Hematopoietic multipotent progenitor cell treated with erythropoietin and hydrocortisone succinate and interleukin-3 and kit ligand, for 17 days (in vitro differentiated cells): ENCODE measurements around the gene CPSF3.
"Not testable (repeated sequence)": the region's sequence is repeated elsewhere in the genome, so short reads cannot be mapped to it uniquely, and the experiment has no call there.

Experiments
- DNase-seq: peaks from one replicate; pipeline ENCODE4 v3.0.0-alpha.2; 2015; ENCODE audit warnings: low spot score

Gene CPSF3

GRCh38 chr2:9394816-9395215 is 28.6 kb upstream of the CPSF3 start:
- no peak for DNase-seq

- DNase-seq = no peak
Observed at GRCh38 chr2:9397201-9397600, 26.3 kb upstream of the CPSF3 start.

- not testable (repeated sequence) for DNase-seq
Observed at GRCh38 chr2:9398251-9398650, 25.2 kb upstream of the CPSF3 start.

GRCh38 chr2:9398881-9399780 is 24.3 kb upstream of the CPSF3 start:
- DNase-seq = no peak

GRCh38 chr2:9400268-9401058 is 23.0 kb upstream of the CPSF3 start:
- no peak for DNase-seq

- no peak for DNase-seq
Observed at GRCh38 chr2:9401059-9401547, 22.4 kb upstream of the CPSF3 start.

- no peak for DNase-seq
Observed at GRCh38 chr2:9401646-9402371, 21.6 kb upstream of the CPSF3 start.

GRCh38 chr2:9403924-9404323 is 19.5 kb upstream of the CPSF3 start:
- no peak for DNase-seq

- DNase-seq = no peak
Observed at GRCh38 chr2:9404451-9404850, 19.0 kb upstream of the CPSF3 start.

GRCh38 chr2:9405636-9406035 is 17.8 kb upstream of the CPSF3 start:
- no peak for DNase-seq

GRCh38 chr2:9406529-9407362 is 16.7 kb upstream of the CPSF3 start:
- DNase-seq = no peak

- DNase-seq = no peak
Observed at GRCh38 chr2:9407363-9407811, 16.1 kb upstream of the CPSF3 start.

- no peak for DNase-seq
Observed at GRCh38 chr2:9408641-9409151, 14.8 kb upstream of the CPSF3 start.

GRCh38 chr2:9410108-9410507 is 13.3 kb upstream of the CPSF3 start:
- no peak for DNase-seq

GRCh38 chr2:9412781-9413180 is 10.7 kb upstream of the CPSF3 start:
- DNase-seq = no peak

- DNase-seq = no peak
Observed at GRCh38 chr2:9415516-9416169, 7.8 kb upstream of the CPSF3 start.

GRCh38 chr2:9416267-9416961 is 7.0 kb upstream of the CPSF3 start:
- DNase-seq = no peak

- DNase-seq = no peak
Observed at GRCh38 chr2:9416962-9417316, 6.5 kb upstream of the CPSF3 start.

GRCh38 chr2:9417725-9418124 is 5.7 kb upstream of the CPSF3 start:
- DNase-seq = no peak

- DNase-seq = no peak
Observed at GRCh38 chr2:9418746-9419145, 4.7 kb upstream of the CPSF3 start.
